Measurements from ENCODE around the gene BMPER.

The BMPER gene

DNA sequence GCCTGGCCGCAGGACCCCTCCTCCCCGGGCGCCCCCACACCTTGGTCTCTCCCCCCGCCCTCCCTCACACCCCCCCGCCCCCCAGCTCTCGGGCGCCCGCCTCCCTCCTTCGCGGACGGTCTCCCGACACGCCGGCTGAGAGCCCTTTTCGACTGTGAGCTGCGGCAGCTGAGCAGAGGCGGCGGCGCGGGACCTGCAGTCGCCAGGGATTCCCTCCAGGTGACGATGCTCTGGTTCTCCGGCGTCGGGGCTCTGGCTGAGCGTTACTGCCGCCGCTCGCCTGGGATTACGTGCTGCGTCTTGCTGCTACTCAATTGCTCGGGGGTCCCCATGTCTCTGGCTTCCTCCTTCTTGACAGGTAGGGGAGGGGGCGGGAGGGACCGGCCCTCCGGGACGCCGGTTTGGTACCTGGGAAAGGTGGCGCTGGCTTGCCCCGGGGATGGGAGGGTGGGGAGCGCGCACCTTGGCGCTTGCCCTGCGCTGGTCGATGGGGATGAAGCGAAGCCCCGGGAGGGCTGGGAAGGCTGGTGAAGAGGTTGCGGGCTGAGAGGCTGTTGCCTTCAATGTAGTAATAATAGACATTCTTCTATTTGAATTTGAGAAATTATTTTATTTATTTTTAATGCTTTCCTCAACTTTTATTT is at the start of gene BMPER:
TSS of gene BMPER (plus strand) at position 151 of the 644 bp plus-strand sequence. CDS start at position 226, 75 bp downstream.
- no peak for DNase-seq (ENCODE audit: low read depth in 2 of 2)

DNA sequence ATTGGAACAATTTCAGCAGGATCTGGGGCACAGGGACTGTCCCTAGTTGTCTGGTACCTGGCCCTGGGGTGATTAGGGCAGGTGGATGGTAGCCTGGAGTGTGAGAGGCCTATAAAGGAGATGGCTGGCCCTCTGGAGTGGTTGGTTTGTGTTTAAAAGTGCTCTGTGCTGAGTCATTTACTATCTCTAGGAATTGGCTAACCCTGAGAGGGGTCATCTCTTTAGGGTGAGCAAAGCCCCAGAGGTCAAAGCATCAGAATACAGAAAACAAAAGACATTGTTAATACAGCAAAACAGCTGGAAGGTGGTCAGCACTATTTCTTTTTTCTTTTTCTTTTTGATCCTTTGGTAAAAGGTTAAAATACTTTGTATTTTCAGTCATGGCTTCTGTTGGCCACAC is 43.4 kb upstream of the BMPER start:
- no peak for DNase-seq (ENCODE audit: low read depth in 2 of 2)

DNA sequence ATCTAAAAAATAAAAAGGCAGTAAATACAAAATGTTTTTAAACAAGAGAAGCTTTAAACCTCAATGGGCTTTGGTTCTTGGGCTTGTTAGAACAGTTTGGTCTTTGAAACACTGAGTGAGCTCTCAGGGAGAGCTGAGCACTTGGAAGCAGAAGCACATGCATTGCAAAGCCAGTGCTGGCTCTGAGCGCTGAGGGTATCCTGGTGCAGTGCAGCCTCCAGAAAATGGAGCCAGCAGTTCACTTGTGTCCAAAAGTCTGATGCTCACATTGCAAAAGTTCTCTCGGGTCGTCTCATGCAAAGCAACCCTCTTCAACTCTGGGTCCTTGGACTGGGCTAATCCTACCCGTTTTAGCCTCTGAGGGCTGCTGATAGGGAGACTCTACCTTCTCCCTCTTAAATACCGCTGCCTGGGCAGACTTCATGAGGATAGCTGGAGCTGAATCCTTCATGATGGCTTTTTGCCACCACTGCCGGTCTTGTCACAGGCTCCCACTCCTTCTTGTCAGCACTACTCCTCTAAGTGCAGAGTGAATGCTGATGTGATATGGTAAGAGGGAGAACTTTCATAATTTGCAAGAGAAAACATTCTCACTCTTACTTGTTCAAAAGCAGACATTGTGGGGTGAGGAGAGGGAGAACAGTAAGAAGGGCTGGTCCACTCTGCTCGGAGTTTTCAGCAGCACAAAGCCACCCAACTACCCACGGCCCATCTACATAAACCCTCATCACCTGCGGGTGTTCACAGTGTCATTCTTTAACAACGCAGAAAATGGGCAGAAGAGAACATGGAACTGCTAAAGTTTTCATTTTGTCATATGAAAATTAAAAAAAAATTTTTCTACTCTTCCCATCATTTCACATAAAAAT is 42.2 kb upstream of the BMPER start:
- DNase-seq (ENCODE audit: low read depth in 2 of 2), result no peak

DNA sequence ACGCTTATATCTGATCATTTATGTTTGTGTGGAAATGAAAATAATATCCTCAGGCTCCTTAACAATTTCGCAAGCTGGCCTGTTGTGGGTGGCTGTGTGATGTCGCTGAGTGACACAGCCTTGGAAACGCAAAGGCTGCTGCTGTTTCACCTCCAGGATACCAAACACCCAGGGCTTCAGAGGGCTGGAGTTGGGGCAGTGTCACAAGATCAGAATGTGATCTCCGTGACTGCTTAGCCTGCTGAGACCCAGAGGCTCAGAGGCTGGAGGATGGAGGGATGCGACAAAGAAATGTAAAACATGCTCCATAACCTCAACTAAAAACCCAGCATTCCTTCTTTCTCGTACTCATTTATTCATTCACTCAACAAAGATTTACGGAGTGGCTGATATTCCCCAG is 37.2 kb upstream of the BMPER start:
- DNase-seq (ENCODE audit: low read depth in 2 of 2), result no peak

DNA sequence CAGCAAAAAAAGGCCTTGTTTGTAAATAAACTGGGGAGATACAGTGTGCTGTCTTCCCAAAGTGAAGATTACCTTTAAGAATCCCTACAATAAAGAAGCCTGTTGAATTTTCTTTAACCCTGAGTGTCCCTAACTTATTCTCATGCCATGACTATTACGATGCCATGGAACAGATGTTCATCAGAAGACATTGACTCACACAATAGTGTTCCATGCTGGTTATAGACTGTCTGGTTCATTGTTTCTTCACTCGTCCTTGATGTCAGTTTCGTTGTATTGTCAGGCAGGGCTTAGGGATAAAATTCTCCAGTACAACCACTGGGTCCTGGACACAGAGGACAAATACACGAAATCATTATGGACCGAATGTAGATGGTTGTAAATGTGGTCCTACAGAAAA is 36.2 kb upstream of the BMPER start:
- DNase-seq (ENCODE audit: low read depth in 2 of 2), result no peak

DNA sequence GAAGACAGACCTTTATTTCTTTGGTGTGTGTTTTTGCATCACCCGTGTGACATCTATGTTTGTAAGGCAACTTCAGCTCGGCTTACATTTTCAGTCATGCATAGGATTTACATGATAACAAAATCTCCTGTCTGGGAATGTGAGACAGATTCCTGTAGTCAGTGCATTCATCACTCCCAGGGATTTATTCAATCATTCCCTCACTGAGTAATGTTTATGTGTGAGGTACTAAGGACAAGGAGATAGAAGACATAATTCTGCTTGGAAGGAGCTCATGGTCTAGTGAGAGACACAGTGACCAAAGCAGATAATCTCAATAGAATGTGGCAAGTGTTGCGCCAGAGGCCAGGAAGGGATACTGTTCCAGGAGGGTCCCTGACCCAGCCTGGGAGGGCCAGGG is 35.2 kb upstream of the BMPER start:
- DNase-seq (ENCODE audit: low read depth in 2 of 2), result no peak

DNA sequence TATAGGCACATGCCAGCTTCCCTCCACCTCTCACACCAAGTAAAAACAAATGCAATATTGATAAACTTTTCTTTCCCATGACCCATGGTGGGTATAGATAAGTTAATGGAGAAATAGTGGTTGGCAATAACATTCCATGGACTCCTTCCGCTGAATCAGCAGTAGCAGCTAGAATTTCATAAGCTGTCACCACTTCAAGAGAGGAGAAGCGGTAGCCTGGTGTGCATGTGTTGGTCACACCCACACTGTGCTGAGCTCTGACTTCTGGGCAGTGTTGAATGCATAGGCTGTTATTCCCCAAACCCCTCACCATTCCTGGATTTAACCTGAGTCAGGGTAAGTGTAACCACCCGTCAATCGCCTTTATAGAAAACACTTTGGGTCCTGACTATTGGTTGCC is 32.5 kb upstream of the BMPER start:
- no peak for DNase-seq (ENCODE audit: low read depth in 2 of 2)

DNA sequence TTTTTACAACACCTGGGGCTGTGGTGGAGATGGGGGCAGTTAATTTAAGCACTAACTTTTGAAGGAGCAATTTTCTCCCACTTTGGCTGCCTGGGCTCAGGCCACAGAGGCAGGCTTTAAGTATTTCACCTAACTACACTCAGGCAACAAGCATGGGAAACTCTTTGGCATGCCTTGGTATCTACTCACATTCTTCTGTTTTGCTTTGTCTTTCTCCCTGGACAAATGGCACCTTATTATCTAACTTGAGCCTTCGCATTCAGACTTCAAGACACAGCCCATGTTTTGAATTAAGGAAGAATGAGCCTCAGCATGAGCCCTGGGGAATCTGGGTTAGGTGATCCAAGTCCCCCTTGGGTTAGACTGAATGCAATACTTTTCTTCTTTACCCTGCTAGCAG is 31.8 kb upstream of the BMPER start:
- no peak for DNase-seq (ENCODE audit: low read depth in 2 of 2)

DNA sequence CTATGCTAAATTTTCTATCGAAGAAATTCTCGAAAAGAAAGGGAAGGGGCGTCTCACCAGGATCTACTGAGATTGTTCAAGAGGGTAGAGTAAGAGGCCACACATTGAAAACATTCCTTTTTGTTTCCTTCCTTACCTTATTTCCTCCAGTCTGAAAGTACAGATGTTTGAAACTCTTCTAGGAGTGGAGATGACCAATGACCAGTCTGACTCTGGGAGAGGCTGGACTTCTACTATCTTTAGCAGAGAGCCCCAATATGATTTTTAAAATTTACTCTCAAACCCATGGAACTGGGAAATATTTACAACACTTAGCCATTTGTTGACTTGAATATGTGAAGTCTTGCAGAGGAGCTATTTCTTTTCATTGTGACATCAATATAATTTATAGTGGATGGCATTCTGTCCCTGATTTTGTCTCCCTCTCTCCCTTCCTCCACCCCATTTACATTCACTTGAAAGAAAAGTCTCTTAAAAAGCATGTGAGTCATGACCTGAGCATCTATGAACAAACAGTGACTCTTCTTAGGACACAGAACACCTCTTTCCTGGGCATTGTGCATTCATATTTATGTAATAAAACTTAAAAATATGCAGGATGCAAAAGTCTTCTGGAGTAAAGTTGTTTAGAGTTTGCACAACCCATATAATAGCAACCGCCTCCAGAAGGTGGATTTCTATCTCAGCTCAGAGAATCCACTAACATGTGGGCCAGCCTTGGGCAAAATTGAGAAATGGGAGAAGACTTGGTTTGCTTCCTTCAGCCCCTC is 31.2 kb upstream of the BMPER start:
- no peak for DNase-seq (ENCODE audit: low read depth in 2 of 2)

DNA sequence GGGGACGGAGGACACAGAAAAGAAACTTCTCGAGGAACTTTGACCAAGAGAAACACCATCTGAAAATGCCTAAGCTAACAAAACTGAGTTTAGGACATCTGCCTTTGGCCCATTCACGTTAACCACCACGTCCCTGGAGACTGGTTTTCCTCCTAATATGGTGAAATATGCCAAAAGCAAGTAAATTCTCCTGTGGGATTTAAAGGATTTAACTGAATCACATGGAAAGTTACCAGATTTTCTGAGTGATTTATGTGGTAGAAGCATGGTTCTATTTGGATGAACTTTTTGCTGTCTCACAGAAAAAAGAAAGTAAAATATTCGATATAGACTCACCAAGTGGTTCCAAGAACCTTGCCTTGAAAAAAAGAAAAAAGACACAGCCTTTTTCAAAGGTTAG is 30.4 kb upstream of the BMPER start:
- no peak for DNase-seq (ENCODE audit: low read depth in 2 of 2)

DNA sequence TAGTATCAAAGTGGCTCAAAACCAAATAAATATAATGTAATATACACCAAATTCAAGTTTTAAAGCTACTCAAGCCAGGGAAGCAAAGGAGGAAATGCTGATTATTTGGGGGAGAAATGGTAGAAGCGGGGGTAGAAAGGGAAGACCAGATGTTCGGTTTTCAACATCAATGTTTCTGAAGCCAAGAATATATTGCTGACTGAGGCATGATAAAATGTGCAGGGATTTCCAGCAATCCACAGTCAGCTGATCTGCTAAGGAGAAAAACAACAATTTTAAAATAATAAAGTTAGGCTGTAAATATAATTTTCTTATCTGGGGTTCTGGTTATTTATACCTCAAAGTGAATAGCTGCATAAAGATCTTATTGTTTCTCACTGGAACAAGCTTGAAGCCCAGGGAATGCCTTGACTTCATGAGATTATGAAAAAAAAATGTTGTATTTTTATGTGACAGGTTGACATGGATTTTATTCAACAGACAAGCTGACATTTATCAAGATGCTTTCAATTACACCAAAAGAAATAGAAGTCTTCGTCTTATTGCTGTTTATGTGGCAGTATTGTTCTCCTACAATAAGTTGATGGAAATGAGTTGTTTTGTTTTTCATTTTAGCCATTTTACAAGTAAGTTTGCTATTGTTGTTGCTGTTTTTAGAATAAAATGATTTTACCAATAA is 28.6 kb upstream of the BMPER start:
- no peak for DNase-seq (ENCODE audit: low read depth in 2 of 2)

DNA sequence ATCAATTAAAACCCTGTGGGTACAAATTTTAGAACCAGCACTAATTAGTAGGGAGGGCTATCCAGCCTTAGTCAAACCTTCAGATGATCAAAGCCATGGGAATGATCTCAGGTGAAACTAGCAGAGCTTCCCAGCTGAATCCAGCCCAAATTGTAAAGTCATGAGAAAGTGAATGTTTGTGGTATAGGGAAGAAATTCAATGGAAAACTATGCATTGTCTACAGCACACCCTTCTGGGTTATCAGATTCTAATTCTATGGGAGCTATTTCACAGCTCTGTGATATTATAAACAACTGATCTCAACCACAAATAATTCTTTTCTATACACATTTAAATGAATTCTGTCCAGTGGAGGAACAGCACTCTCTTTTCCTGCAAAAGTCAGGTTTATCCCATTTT is 24.6 kb upstream of the BMPER start:
- DNase-seq (ENCODE audit: low read depth in 2 of 2), result no peak

DNA sequence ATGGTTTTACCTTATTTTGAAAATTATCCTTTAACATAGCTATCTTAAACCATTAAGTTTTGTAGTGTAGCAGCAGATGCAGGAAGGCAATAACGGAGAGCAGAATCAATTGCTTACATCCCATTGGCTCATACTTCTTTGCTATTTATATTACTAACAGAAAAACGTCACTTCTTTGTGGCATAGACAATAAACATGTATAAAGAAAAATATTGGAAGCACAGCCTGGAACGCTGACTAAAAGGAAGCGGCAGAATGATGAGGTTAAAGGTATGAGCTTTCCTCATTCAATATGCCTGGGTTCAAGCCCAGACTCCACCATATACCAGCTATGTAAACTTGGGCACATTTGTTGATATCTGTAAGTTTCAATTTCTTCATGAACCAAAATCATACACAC is 24.0 kb upstream of the BMPER start:
- no peak for DNase-seq (ENCODE audit: low read depth in 2 of 2)

DNA sequence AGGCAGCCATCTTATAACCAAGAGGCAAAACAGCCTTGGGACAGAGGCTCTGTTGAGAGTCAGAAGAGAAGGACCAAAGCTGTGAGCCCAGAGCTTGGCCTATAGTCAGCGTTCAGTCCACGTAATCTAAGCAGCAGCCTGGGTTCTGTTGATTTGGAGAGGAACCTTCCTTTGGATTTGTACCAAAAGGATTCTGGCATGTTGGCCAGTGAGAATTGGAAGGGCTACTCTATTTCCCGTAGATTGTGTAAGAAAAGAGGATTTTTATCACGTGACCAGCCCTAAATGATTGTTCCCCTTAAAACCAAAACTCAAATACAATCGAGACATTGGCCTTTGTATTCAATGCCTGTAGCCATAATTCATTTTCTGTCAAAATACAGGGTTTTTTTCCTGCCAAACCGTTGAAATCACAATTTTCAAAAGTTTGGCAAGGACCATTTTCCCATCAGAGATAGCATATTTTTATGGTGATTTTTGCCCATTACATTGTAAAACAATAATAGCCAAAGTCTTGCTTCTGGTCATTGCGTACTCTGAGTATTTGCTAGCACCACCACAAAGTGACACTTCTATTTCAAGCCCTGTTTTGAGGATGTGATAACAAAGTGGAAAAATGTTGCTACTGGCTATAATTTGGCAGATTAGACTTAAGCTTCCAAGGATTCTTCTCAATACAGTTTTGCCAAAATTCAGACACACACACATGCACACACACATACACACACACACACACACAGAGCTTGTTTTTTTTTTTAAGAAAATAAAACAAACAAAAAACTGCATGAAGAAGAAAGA is 23.1 kb upstream of the BMPER start:
- DNase-seq (ENCODE audit: low read depth in 2 of 2), result no peak

DNA sequence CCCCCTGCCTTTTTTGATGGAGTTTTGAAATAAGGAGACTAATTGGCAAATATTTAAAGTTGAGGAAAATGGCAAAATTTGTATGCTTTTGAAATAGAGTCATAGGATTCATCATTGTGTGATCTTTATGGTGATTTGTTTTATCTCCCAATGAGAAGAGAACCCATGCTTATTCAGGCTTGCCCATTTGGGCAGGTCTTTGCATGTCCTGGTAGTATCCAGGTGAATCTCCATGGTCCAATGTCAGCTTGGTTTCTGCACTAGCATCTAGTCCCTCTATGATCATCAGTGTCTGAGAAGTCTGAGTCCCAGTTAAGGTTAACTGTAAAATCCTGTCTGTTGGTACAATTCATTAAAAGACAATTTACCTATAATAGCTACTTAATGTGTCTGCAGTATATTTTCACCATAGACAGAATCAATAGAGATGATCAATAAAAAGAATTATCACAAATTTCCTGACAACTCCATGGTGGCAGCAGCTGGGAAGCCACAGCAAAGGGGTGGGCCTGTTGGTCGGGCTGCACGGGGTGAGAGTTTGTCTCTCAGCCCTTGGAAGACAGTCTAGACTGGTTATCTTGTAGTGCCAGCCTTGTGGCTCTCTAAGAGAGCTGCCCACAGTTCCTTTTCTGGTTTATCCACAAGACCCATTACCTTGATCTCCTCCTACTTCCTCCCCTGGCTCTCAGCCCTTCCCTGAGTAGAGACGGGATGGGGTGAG is 22.2 kb upstream of the BMPER start:
- DNase-seq (ENCODE audit: low read depth in 2 of 2), result no peak

DNA sequence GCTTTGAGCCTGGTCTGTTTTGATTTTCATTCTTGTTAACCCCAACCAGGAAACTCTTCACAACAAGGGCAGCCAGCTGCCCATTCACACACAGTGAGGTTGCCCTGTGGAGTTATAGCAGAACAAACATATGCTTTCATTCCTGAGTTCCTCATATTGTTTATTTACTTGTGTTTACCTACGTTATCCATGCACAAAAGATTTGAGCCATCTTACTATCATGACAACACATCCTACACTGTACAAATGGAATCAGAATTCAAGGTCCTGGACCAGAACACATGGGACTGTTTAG is 21.7 kb upstream of the BMPER start:
- no peak for DNase-seq (ENCODE audit: low read depth in 2 of 2)

DNA sequence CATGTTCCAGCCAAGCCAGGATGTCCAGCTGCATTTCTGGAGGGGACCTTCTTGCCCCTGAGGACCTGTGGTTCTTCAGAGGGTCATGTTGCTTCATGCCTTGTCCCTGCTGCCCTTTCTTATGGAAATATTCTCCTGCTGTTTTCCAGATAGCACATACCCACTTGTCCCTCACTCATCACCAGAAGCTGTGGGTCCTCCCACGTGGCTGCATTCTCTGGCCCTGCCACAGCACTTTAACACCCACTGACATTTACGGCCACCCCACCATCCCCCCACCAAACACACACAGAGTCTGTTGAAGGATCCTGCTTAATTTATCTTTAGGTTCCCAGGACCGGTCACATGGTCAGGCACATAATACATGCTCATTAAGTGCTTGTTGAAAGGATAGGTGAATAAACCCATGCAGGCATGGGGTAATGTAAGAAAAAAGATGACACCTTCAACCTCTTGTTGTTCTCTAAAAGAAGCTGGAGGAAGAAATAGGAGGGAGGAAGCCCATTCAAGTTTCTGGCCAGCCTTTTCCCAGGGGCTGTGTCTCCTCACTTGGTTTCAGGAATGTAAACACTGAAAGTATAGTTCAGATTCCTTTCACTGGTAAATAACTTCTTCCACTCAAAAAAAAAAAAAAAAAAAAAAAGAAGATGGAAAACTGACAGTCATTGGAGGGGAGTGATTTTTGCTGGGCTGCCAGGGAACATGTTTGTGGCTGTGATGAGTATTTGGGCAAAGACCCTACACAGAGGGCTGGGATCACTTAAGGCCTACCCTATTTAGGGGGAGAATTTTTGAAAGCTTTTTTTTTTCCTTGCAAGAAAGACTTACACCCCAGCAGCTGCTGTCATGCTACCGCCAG is 19.8 kb upstream of the BMPER start:
- no peak for DNase-seq (ENCODE audit: low read depth in 2 of 2)

DNA sequence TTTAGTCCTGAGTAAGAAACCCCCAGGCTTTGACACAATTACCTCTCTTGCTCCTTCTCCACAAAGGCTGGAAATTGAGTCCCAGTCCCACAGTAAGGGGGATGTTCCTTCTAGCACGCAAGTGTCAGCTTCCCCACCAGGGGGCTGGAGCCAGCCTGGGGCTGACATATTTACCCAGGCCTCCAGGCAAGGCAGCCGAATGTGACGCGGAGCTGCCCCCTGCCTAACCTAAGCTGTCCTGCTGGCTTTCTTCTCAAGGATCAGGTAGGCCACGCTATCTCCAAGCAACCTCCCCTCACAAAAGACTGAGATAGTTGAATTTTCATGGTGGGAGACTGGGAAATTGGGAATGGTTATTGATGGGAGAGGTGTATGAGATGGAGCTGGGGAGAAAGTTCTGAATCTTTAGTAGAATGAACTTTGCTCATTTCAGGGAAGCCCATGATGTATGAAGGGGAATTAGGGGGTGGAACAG is 19.2 kb upstream of the BMPER start:
- DNase-seq (ENCODE audit: low read depth in 2 of 2), result no peak

DNA sequence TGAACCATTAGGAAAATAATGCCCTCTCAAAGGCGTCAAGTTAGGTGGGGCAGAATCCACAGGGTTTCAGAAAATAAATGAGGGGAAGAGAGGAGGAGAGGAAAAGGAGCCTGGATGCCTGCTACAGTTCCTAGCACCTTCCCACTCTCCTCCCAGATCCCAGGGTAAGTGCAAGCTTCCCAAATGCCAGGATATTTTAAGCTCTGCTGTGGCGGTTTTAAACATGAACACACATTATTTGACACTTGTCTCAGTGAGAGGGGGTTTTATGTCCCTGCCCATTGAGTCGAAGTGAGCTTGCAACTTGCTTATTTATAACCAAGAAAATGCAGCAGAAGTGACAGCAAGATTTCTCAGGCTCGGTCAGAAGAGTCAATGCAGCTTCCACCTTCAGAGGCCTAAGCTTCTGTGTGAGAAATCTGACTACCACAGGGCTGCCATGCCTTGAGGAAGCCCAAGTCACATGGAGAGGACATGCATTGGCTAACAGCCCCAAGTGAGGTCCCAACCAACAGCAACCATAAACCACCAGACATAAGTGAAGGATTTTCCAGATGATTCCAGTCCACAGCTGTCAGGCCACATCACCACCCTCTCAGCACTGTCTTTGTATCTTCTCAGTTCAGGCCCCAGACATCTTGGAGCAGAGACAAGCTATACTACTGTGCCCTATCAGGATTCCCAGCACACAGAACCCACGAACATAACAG is 17.9 kb upstream of the BMPER start:
- no peak for DNase-seq (ENCODE audit: low read depth in 2 of 2)
